Neural crest cell (in vitro differentiated cells): Measurements from ENCODE around the gene TENT4B. TPM values are rescaled to one million over a fixed set of nuclear protein-coding genes. Genes with fewer than 3 reads are reported as not detected.

Experiments
- DNase-seq: peaks from one replicate; pipeline ENCODE4 v3.0.0; 2021; ENCODE audit warnings: low read depth, mixed read lengths, low spot score
- H3K27ac Mint-ChIP-seq: one replicate; pipeline ENCODE4 v1.8.0; 2021; ENCODE audit warnings: mild to moderate bottlenecking, mixed read lengths; ENCODE audit not compliant: unreplicated experiment
- H3K27me3 Mint-ChIP-seq: 2 replicates; pipeline ENCODE4 v1.8.0; 2021; ENCODE audit warnings: low read depth, mild to moderate bottlenecking, mixed read lengths
- H3K36me3 Mint-ChIP-seq: 2 replicates; pipeline ENCODE4 v1.8.0; 2021; ENCODE audit warnings: low read depth, mild to moderate bottlenecking, mixed read lengths
- H3K4me1 Mint-ChIP-seq: 2 replicates; pipeline ENCODE4 v1.8.0; 2021; ENCODE audit warnings: mixed read lengths
- H3K4me3 Mint-ChIP-seq: one replicate; pipeline ENCODE4 v1.8.0; 2021; ENCODE audit warnings: mild to moderate bottlenecking, mixed read lengths
- H3K9me3 Mint-ChIP-seq: 2 replicates; pipeline ENCODE4 v1.8.0; 2021; ENCODE audit warnings: mixed read lengths
- total RNA-seq: library from RNA; stranded (reverse); gene quantifications from 2 replicates; pipeline ENCODE4 v1.2.1, GENCODE V29; 2021
- TF ChIP-seq, protein P1 (sequence below): fragments of 200-600 bp; sonication (generic); conservative IDR thresholded peaks from 2 replicates; pipeline ENCODE4 v1.5.0; 2021; ENCODE audit warnings: antibody characterized with exemption, mild to moderate bottlenecking

TENT4B gene
- total RNA-seq, 1 donor from 2014 or later, result 12.5 TPM

- no peak for DNase-seq
- no peak overlapping the region for H3K4me3 Mint-ChIP-seq
- H3K4me1 Mint-ChIP-seq, result peaks cover 32% of the 10 kb centered on the region
- H3K36me3 Mint-ChIP-seq, result no peaks in the 10 kb centered on the region
- no peaks in the 10 kb centered on the region for H3K9me3 Mint-ChIP-seq
- H3K27ac Mint-ChIP-seq, result no peak overlapping the region
- H3K27me3 Mint-ChIP-seq, result no peaks in the 10 kb centered on the region
- TF ChIP-seq, protein P1, sequence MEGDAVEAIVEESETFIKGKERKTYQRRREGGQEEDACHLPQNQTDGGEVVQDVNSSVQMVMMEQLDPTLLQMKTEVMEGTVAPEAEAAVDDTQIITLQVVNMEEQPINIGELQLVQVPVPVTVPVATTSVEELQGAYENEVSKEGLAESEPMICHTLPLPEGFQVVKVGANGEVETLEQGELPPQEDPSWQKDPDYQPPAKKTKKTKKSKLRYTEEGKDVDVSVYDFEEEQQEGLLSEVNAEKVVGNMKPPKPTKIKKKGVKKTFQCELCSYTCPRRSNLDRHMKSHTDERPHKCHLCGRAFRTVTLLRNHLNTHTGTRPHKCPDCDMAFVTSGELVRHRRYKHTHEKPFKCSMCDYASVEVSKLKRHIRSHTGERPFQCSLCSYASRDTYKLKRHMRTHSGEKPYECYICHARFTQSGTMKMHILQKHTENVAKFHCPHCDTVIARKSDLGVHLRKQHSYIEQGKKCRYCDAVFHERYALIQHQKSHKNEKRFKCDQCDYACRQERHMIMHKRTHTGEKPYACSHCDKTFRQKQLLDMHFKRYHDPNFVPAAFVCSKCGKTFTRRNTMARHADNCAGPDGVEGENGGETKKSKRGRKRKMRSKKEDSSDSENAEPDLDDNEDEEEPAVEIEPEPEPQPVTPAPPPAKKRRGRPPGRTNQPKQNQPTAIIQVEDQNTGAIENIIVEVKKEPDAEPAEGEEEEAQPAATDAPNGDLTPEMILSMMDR, result no peak
Observed at GRCh38 chr16:50203681-50204080, 50.6 kb downstream of the TENT4B start.

GRCh38 chr16:50204453-50205108 lies 51.5 kb downstream of the TENT4B start:
- H3K27me3 Mint-ChIP-seq, result no peaks in the 10 kb centered on the region
- no peaks in the 10 kb centered on the region for H3K36me3 Mint-ChIP-seq
- peaks cover 29% of the 10 kb centered on the region for H3K4me1 Mint-ChIP-seq
- DNase-seq, result no peak
- no peaks in the 10 kb centered on the region for H3K9me3 Mint-ChIP-seq
- H3K27ac Mint-ChIP-seq, result no peak overlapping the region
- no peak overlapping the region for H3K4me3 Mint-ChIP-seq
- TF ChIP-seq, protein P1, result no peak

DNA sequence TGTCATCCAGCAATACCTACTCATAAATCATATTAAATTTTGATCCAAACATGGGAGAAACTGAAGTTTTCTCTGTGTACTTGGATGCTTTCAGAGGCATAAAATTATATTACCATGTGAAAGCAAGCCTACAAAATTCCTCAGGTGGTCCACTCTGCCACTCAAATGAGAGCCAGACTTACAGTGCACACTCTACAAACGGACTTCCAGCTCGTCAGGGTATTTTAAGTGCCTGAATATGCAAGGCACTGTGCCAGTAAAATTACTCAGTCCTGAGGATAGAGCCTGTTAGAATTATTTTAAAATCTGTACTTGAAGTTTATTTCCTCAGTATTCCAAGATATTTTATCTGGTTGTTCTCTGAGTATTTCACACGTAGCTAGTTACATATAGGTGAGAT lies 54.5 kb downstream of the TENT4B start:
- H3K4me1 Mint-ChIP-seq, result peaks cover 36% of the 10 kb centered on the region

DNA sequence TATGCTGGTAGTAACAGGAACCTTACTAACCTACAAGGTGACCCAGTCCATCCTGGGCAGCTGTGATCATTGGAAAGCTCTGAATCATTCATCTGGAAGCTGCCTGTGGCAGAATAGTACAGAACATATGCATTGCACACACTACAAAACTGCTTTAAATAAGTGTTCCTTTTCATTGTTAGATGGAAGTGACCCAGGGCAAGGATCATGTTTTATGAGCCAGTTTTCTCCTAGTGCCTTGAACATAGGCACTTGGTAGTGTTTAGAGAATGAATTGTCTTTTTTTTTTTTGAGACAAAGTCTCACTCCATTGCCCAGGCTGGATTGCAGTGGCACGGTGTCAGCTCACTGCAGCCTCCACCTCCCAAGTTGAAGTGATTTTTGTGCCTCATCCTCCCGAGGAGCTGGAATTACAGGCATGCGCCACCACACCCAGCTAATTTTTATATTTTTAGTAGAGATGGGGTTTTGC lies 55.4 kb downstream of the TENT4B start:
- Mint-ChIP-seq H3K27ac (no peak overlapping the region), H3K36me3 (no peaks in the 10 kb centered on the region), H3K9me3 (no peaks in the 10 kb centered on the region), H3K4me1 (peaks cover 27% of the 10 kb centered on the region), H3K4me3 (no peak overlapping the region), H3K27me3 (no peaks in the 10 kb centered on the region)
- no peak for DNase-seq
- TF ChIP-seq, protein P1, result no peak

More for the DNA sequence above, 54.5 kb downstream of the TENT4B start:
- H3K27me3 Mint-ChIP-seq, result no peaks in the 10 kb centered on the region
- no peaks in the 10 kb centered on the region for H3K9me3 Mint-ChIP-seq
- no peaks in the 10 kb centered on the region for H3K36me3 Mint-ChIP-seq
- no peak overlapping the region for H3K27ac Mint-ChIP-seq
- TF ChIP-seq, protein P1, result no peak
- DNase-seq, result no peak
- no peak overlapping the region for H3K4me3 Mint-ChIP-seq

- H3K4me3 Mint-ChIP-seq, result no peak overlapping the region
- no peak for DNase-seq
- H3K27me3 Mint-ChIP-seq, result no peaks in the 10 kb centered on the region
- H3K36me3 Mint-ChIP-seq, result no peaks in the 10 kb centered on the region
- H3K27ac Mint-ChIP-seq, result peak overlapping the region; percentile 32
- peaks cover 26% of the 10 kb centered on the region for H3K4me1 Mint-ChIP-seq
- TF ChIP-seq, protein P1, result no peak
- H3K9me3 Mint-ChIP-seq, result no peaks in the 10 kb centered on the region
Observed at GRCh38 chr16:50209546-50210265, 56.6 kb downstream of the TENT4B start.
